ENCODE data around the gene ANXA1. TPM values are rescaled to one million over a fixed set of nuclear protein-coding genes. Genes with fewer than 3 reads are reported as not detected.

ANXA1 gene
- total RNA-seq, 2 experiments from 2014 or later, result 204 TPM

DNA sequence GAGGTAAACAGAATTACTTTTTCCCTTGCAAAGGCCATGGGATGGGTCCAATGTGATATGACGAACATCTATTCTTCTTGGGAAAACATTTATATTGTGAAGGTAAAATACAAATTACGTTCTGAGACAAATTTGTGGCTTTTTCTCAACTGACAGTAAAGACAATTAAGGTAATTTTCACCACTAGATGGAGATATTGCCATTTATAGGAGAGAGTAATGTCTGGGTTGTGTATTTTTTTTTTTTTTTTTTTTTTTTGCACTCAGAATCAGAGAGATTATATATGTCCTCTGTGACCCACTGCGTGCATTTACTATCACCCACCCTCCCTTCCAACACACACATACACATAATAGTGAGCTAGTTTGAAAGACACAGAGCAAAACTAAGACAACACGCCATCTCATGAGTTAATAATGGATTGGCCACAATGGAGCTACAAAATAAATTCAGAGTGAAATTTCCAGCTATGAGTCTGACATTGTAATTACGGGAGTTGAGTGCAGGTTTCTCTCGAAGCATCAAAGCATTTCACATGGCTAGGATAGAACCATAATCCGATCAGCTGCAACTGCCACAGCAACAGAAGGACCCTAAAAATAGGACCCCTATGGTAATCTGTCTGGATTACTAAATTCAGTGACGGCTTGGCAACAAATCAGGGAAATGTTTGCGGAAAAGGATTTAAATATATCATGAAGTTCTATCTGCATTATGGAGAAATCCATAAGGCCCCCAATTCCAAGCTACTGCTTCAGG lies 49.2 kb downstream of the ANXA1 start:
- ChIA-PET CTCF (interaction anchor here (0.6 to 2.2 kb wide), 12 partner anchors 12 to 1438 kb away, joined by 3 to 8 read pairs (median 4); no protein-coding TSS in a partner anchor), POLR2A (no interaction called here)
- no peak for DNase-seq
- H3K9me3 Mint-ChIP-seq, result no peaks in the 10 kb centered on the region
- H3K27me3 Mint-ChIP-seq, result peaks cover 3% of the 10 kb centered on the region
- H3K4me1 Mint-ChIP-seq, result peaks cover 1% of the 10 kb centered on the region
- no peak overlapping the region for H3K27ac Mint-ChIP-seq
- no peaks in the 10 kb centered on the region for H3K36me3 Mint-ChIP-seq (ENCODE audit: low read depth)
- no peak overlapping the region for H3K4me3 Mint-ChIP-seq

GRCh38 chr9:73202980-73203379 lies 51.3 kb downstream of the ANXA1 start:
- no peaks in the 10 kb centered on the region for H3K36me3 Mint-ChIP-seq (ENCODE audit: low read depth)
- no peak for DNase-seq
- no peaks in the 10 kb centered on the region for H3K9me3 Mint-ChIP-seq
- POLR2A ChIA-PET, result no interaction called here
- H3K4me3 Mint-ChIP-seq, result no peak overlapping the region
- H3K4me1 Mint-ChIP-seq, result peaks cover 1% of the 10 kb centered on the region
- CTCF ChIA-PET, result no interaction called here
- peaks cover 8% of the 10 kb centered on the region for H3K27me3 Mint-ChIP-seq
- no peak overlapping the region for H3K27ac Mint-ChIP-seq

DNA sequence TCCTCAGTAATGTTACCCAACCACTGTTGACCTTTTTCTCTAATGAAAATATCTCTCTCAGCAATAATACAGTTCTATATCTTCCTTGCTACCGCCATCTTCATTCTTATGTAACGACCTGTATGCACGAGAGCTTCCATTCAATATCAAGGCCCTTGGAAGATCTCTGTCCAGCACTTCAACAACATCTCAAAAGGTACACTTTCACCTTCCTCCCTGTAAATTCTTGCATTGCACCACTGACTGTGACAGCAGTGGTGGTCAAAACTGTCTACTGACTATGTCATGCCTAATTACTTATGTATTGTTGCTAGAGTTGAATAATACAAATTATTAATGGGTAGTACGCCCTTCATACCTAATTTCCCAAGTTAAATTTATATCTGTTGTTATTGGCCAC lies 53.3 kb downstream of the ANXA1 start:
- Mint-ChIP-seq H3K9me3 (no peaks in the 10 kb centered on the region), H3K27ac (no peak overlapping the region), H3K4me1 (peaks cover 1% of the 10 kb centered on the region), H3K27me3 (peaks cover 13% of the 10 kb centered on the region), H3K36me3 (ENCODE audit: low read depth) (no peaks in the 10 kb centered on the region), H3K4me3 (no peak overlapping the region)
- CTCF ChIA-PET, result no interaction called here
- DNase-seq, result no peak
- POLR2A ChIA-PET, result no interaction called here

DNA sequence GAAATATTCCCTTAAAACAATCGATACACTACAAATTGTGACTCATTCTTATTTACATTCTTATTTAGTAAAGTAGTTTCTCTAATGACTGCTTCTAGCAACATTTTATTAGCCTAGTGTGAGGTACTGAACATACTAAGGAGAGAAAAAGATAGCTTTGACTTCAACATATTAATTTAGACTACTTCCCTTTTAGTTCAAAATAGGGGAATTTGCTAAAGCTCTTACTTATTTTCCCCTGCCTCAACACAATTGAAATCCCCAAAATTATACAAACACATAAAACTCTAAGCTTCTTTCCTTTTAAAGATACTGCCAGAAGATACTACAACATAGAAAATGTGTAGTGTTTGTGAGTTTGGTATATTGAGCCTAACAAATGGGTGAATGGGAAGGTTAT lies 55.2 kb downstream of the ANXA1 start:
- no peak for DNase-seq
- ChIA-PET CTCF (no interaction called here), POLR2A (no interaction called here)
- Mint-ChIP-seq H3K27me3 (peaks cover 13% of the 10 kb centered on the region), H3K4me1 (peaks cover 1% of the 10 kb centered on the region), H3K9me3 (no peaks in the 10 kb centered on the region), H3K36me3 (ENCODE audit: low read depth) (no peaks in the 10 kb centered on the region), H3K27ac (no peak overlapping the region), H3K4me3 (no peak overlapping the region)

GRCh38 chr9:73210886-73211666 lies 59.4 kb downstream of the ANXA1 start:
- H3K9me3 Mint-ChIP-seq, result no peaks in the 10 kb centered on the region
- H3K27ac Mint-ChIP-seq, result no peak overlapping the region
- no peaks in the 10 kb centered on the region for H3K36me3 Mint-ChIP-seq (ENCODE audit: low read depth)
- H3K4me3 Mint-ChIP-seq, result no peak overlapping the region
- CTCF ChIA-PET, result interaction anchor here (0.5 kb wide), 1 partner anchor 1620 kb away, joined by 3 read pairs; no protein-coding TSS in a partner anchor
- POLR2A ChIA-PET, result no interaction called here
- peaks cover 19% of the 10 kb centered on the region for H3K27me3 Mint-ChIP-seq
- DNase-seq, result no peak
- peaks cover 6% of the 10 kb centered on the region for H3K4me1 Mint-ChIP-seq

- Mint-ChIP-seq H3K9me3 (no peaks in the 10 kb centered on the region), H3K36me3 (ENCODE audit: low read depth) (no peaks in the 10 kb centered on the region), H3K4me1 (peaks cover 10% of the 10 kb centered on the region), H3K4me3 (no peak overlapping the region), H3K27ac (no peak overlapping the region), H3K27me3 (peaks cover 13% of the 10 kb centered on the region)
- no peak for DNase-seq
- POLR2A ChIA-PET, result no interaction called here
- CTCF ChIA-PET, result no interaction called here
Observed at GRCh38 chr9:73213300-73213699, 61.6 kb downstream of the ANXA1 start.

GRCh38 chr9:73215249-73215648 lies 63.6 kb downstream of the ANXA1 start:
- no peak for DNase-seq
- ChIA-PET POLR2A (no interaction called here), CTCF (no interaction called here)
- H3K4me1 Mint-ChIP-seq, result peaks cover 16% of the 10 kb centered on the region
- no peaks in the 10 kb centered on the region for H3K36me3 Mint-ChIP-seq (ENCODE audit: low read depth)
- no peaks in the 10 kb centered on the region for H3K9me3 Mint-ChIP-seq
- no peak overlapping the region for H3K4me3 Mint-ChIP-seq
- H3K27ac Mint-ChIP-seq, result no peak overlapping the region
- H3K27me3 Mint-ChIP-seq, result peaks cover 6% of the 10 kb centered on the region

DNA sequence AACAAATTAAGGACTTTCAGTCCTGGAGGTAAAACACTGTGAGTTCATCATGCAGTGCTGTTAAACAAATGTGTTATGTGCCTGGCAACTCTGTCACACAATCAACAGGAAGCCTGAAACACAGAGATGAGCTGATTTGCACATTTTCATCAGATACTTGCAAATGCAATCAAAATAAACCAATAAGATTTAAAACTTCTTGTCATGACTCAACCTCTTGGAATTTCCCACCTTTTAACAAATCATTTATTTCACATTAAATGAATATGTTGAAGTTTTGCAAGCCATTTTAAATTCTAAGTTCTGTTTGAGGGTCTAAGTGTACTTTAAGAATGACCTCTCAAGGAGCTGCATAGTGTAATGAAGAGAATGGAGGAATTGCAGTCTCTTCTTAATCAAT lies 64.4 kb downstream of the ANXA1 start:
- H3K27me3 Mint-ChIP-seq, result peaks cover 6% of the 10 kb centered on the region
- no peaks in the 10 kb centered on the region for H3K9me3 Mint-ChIP-seq
- H3K4me1 Mint-ChIP-seq, result peaks cover 16% of the 10 kb centered on the region
- ChIA-PET CTCF (interaction anchor here (1.2 kb wide), 1 partner anchor 12 kb away, joined by 3 read pairs; no protein-coding TSS in a partner anchor), POLR2A (no interaction called here)
- no peak overlapping the region for H3K4me3 Mint-ChIP-seq
- H3K36me3 Mint-ChIP-seq (ENCODE audit: low read depth), result no peaks in the 10 kb centered on the region
- DNase-seq, result no peak
- no peak overlapping the region for H3K27ac Mint-ChIP-seq

Other genes starting within 250 kb of the ANXA1 start
- gene ALDH1A1, start 198.8 kb upstream of the ANXA1 start, total RNA-seq, result not detected

All from activated CD4-positive, alpha-beta memory T cell treated with anti-CD3 and anti-CD28 coated beads, Interleukin-2, amount 10 ng/mL, durations not matched to agents 7 days and 5 days (primary cell).